ENCODE data around the gene OSBPL6. TPM values are rescaled to one million over a fixed set of nuclear protein-coding genes. Genes with fewer than 3 reads are reported as not detected.
"Not testable (repeated sequence)": the region's sequence is repeated elsewhere in the genome, so short reads cannot be mapped to it uniquely, and the experiment has no call there.

OSBPL6 gene
- total RNA-seq, 4 donors from 2014 or later = 1.8 to 6.1 (median 3.4) TPM

DNA sequence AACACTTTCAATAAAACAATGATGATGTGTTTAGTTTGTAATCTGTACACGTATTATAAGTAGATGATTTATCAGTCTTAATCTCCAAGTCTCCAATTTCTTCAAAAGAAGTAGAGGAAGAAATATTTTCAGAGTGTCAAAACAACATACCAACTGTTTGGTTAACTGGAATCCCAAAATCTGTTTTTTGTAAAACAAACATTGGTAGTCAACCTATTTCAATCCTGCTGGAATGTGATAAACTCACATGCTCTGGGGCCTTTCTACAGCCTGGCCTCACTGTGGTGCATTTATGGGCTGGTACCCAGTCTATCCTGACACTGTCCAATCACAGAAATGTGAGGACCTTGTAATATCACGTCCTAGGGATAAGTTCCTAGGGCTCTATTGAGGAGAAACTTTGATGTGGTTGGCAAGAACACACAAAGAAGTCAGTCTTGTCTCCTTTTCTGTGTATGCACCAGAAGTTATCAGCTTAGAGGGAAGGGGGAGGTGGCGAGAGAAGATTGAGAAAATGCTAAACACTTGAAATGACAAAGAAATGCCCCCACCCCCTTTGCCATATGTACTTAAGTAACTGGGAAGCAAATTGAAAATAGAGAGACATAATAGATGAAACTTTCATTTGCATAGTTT is 209.5 kb downstream of the OSBPL6 start:
- Histone ChIP-seq H3K27ac (no peak overlapping the region), H3K4me3 (no peak overlapping the region), H3K27me3 (no peaks in the 10 kb centered on the region), H3K9me3 (no peaks in the 10 kb centered on the region), H3K36me3 (no peaks in the 10 kb centered on the region), H3K4me1 (no peaks in the 10 kb centered on the region)
- 54 to 59% methylated on average over 3 of the region's 3 CpGs for WGBS, 2 donors
- DNase-seq = no peak
- TF ChIP-seq, protein P1, sequence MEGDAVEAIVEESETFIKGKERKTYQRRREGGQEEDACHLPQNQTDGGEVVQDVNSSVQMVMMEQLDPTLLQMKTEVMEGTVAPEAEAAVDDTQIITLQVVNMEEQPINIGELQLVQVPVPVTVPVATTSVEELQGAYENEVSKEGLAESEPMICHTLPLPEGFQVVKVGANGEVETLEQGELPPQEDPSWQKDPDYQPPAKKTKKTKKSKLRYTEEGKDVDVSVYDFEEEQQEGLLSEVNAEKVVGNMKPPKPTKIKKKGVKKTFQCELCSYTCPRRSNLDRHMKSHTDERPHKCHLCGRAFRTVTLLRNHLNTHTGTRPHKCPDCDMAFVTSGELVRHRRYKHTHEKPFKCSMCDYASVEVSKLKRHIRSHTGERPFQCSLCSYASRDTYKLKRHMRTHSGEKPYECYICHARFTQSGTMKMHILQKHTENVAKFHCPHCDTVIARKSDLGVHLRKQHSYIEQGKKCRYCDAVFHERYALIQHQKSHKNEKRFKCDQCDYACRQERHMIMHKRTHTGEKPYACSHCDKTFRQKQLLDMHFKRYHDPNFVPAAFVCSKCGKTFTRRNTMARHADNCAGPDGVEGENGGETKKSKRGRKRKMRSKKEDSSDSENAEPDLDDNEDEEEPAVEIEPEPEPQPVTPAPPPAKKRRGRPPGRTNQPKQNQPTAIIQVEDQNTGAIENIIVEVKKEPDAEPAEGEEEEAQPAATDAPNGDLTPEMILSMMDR (IDR thresholded peaks at IDR 0.05) = no peak
- TF ChIP-seq POLR2A (IDR thresholded peaks at IDR 0.05) = no peak
- intact Hi-C loops (cut with DNase I) = no loop called here

DNA sequence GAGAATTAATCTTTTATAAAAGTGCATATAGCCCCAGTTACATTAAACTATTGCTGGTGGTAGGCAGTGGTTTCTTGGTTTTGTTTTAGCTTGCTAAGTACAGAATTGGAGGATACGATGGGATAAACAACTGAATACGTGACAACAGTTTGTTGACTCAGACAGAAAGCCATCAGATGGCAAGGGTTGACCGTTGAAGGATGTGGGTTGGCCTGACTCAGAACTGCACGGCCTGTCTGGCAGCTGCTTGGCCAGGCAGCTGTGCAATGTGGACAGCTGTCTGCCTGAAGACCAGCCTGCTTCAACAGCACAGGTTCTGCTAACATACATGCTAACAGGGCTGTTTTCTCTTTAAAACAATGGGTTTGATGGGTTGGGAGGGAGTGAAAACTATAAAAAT is 210.1 kb downstream of the OSBPL6 start:
- DNase-seq = no peak

DNA sequence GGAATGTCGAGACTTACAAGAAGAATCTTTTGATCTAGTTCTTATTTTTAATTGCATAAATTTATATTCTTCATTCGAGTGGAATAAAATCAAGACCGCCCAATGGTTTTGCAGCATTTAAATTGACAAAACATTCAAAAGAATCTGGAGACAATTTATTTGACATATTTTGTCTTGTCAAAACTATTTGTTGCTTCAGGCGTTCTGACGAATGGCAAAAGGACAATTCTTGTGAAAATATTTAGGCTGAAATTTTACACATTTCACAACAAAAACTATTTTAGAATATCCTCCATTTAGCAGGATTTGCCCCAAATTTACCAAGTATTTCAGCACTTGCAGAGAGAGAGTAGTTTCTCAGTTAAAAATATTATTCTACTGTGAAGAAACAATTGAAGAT is 214.9 kb downstream of the OSBPL6 start:
- intact Hi-C loops (cut with DNase I) = no loop called here
- H3K4me1 ChIP-seq = peaks cover 0 to 14% (median 0%) of the 10 kb centered on the region in 3 donors
- H3K4me3 ChIP-seq = no peak overlapping the region
- TF ChIP-seq, protein P1 (IDR thresholded peaks at IDR 0.05) = no peak
- no peak for TF ChIP-seq POLR2A (IDR thresholded peaks at IDR 0.05)
- no peak overlapping the region for H3K27ac ChIP-seq
- WGBS, 2 donors = 72 to 81% methylated on average over 5 of the region's 5 CpGs
- H3K9me3 ChIP-seq = no peaks in the 10 kb centered on the region
- no peaks in the 10 kb centered on the region for H3K27me3 ChIP-seq
- H3K36me3 ChIP-seq = no peaks in the 10 kb centered on the region
- no peak for DNase-seq

More for the DNA sequence above, 210.1 kb downstream of the OSBPL6 start:
- intact Hi-C loops (cut with DNase I) = no loop called here
- 36 to 45% methylated on average over 4 of the region's 4 CpGs for WGBS, 2 donors
- H3K27ac ChIP-seq = no peak overlapping the region
- no peak overlapping the region for H3K4me3 ChIP-seq
- no peaks in the 10 kb centered on the region for H3K4me1 ChIP-seq
- no peaks in the 10 kb centered on the region for H3K9me3 ChIP-seq
- H3K36me3 ChIP-seq = no peaks in the 10 kb centered on the region
- H3K27me3 ChIP-seq = no peaks in the 10 kb centered on the region
- TF ChIP-seq POLR2A (IDR thresholded peaks at IDR 0.05) = no peak
- TF ChIP-seq, protein P1 (IDR thresholded peaks at IDR 0.05) = no peak

DNA sequence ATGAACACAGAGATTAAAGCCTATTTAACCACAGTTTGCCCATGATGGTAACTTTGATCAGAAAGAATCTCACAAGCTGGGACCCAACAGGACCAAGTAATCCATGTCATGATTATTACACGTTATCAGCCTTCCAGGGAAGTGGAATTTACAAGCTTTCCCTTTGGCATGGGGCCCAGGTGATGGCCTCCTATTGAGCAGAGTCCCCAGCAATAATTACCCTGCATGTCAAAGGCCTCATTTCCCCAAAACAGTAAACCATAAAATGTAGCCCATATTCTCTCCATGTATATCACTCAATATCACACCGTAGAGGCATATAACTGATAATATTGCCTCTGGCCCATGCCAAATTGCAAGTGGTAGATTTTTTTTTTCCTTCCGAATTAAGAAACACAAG is 217.7 kb downstream of the OSBPL6 start:
- no peak for DNase-seq
- no peak overlapping the region for H3K27ac ChIP-seq
- H3K36me3 ChIP-seq = no peaks in the 10 kb centered on the region
- no peak overlapping the region for H3K4me3 ChIP-seq
- peaks cover 4 to 31% (median 6%) of the 10 kb centered on the region in 3 donors for H3K4me1 ChIP-seq
- TF ChIP-seq POLR2A (IDR thresholded peaks at IDR 0.05) = no peak
- TF ChIP-seq, protein P1 (IDR thresholded peaks at IDR 0.05) = no peak
- intact Hi-C loops (cut with DNase I) = loop anchor here (10.0 kb wide), 1 partner anchor 297 kb away; the partner anchor contains the start of gene RBM45
- H3K9me3 ChIP-seq = no peaks in the 10 kb centered on the region
- 65 to 73% methylated on average over 3 of the region's 3 CpGs for WGBS, 2 donors
- H3K27me3 ChIP-seq = no peaks in the 10 kb centered on the region

DNA sequence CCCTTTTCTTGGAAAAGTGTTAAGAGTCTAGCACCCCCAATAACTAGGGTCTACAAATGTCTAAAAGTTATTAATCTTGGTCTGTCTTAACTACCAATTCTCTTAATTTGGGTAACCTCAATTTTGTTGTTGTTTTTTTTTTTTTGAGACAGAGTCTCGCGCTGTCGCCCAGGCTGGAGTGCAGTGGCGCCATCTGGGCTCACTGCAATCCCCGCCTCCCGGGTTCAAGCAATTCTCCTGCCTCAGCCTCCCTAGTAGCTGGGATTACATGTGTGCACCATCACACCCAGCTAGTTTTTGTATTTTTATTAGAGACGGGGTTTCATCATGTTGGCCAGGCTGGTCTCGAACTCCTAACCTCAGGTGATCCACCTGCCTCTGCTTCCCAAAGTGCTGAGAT is 218.1 kb downstream of the OSBPL6 start:
- not testable (repeated sequence) for H3K27ac ChIP-seq, H3K4me3 ChIP-seq, H3K27me3 ChIP-seq, H3K36me3 ChIP-seq, DNase-seq, H3K9me3 ChIP-seq
- 94 to 96% methylated on average over 8 of the region's 8 CpGs for WGBS, 2 donors
- intact Hi-C loops (cut with DNase I) = loop anchor here (10.0 kb wide), 1 partner anchor 298 kb away; the partner anchor contains the start of gene RBM45
- H3K4me1 ChIP-seq = peaks cover 4 to 32% (median 6%) of the 10 kb centered on the region in 3 donors

Data from esophagus squamous epithelium (tissue), 5 donors.